OCI-M2 (cell line): ENCODE measurements around the gene LRRTM4.

Source experiments
- DNase-seq: peaks from one replicate; lab custom pipeline; 2025; ENCODE audit not compliant: unreplicated experiment; lab: John Stamatoyannopoulos, UW

Gene LRRTM4

GRCh38 chr2:77325395-77325794 is 196.8 kb downstream of the LRRTM4 start:
- no peak for DNase-seq

- no peak for DNase-seq
These were observed 199.7 kb downstream of the LRRTM4 start for GRCh38 chr2:77322431-77322830.

- no peak for DNase-seq
These were observed 207.5 kb downstream of the LRRTM4 start for GRCh38 chr2:77314721-77315120.

- DNase-seq, result no peak
These were observed 211.8 kb downstream of the LRRTM4 start for GRCh38 chr2:77310416-77310815.

- no peak for DNase-seq
These were observed 212.5 kb downstream of the LRRTM4 start for GRCh38 chr2:77309725-77310124.

GRCh38 chr2:77301441-77301840 is 220.7 kb downstream of the LRRTM4 start:
- DNase-seq, result no peak

- no peak for DNase-seq
These were observed 225.4 kb downstream of the LRRTM4 start for GRCh38 chr2:77296791-77297190.

GRCh38 chr2:77294474-77294873 is 227.7 kb downstream of the LRRTM4 start:
- DNase-seq, result no peak

GRCh38 chr2:77284353-77284752 is 237.8 kb downstream of the LRRTM4 start:
- DNase-seq, result no peak

- DNase-seq, result no peak
These were observed 250.9 kb downstream of the LRRTM4 start for GRCh38 chr2:77271262-77271661.

- DNase-seq, result no peak
These were observed 251.7 kb downstream of the LRRTM4 start for GRCh38 chr2:77270433-77270832.

- DNase-seq, result no peak
These were observed 253.6 kb downstream of the LRRTM4 start for GRCh38 chr2:77268626-77269025.

GRCh38 chr2:77232909-77233425 is 289.2 kb downstream of the LRRTM4 start:
- DNase-seq, result no peak

- no peak for DNase-seq
These were observed 293.8 kb downstream of the LRRTM4 start for GRCh38 chr2:77228391-77228790.

GRCh38 chr2:77210725-77211124 is 311.5 kb downstream of the LRRTM4 start:
- no peak for DNase-seq

- no peak for DNase-seq
These were observed 314.8 kb downstream of the LRRTM4 start for GRCh38 chr2:77207331-77207730.

GRCh38 chr2:77201755-77202154 is 320.4 kb downstream of the LRRTM4 start:
- DNase-seq, result no peak

GRCh38 chr2:77199411-77199810 is 322.8 kb downstream of the LRRTM4 start:
- no peak for DNase-seq

GRCh38 chr2:77193858-77194448 is 328.2 kb downstream of the LRRTM4 start:
- DNase-seq, result no peak

GRCh38 chr2:77192811-77193289 is 329.3 kb downstream of the LRRTM4 start:
- no peak for DNase-seq

- no peak for DNase-seq
These were observed 330.5 kb downstream of the LRRTM4 start for GRCh38 chr2:77191665-77192064.

- no peak for DNase-seq
These were observed 331.3 kb downstream of the LRRTM4 start for GRCh38 chr2:77190721-77191346.

- DNase-seq, result no peak
These were observed 337.1 kb downstream of the LRRTM4 start for GRCh38 chr2:77185052-77185451.
